Mucosa of descending colon (tissue), 3 donors: ENCODE results near the gene REPS1. TPM values are rescaled to one million over a fixed set of nuclear protein-coding genes. Genes with fewer than 3 reads are reported as not detected.

Source experiments
- ATAC-seq: fragments of 200-7000 bp; cut with Tn5 transposase; one replicate; pipeline ENCODE4 v1.9.1; 2020; ENCODE audit warnings: mild to moderate bottlenecking, moderate library complexity
- DNase-seq, 3 donors: peaks; one replicate each; pipeline ENCODE4 v3.0.0-alpha.2; 2020
- H3K36me3 ChIP-seq: fragments of 200-600 bp; one replicate; pipeline ENCODE4 v1.8.0; 2021; ENCODE audit warnings: low read depth, mild to moderate bottlenecking
- H3K4me1 ChIP-seq: fragments of 200-600 bp; one replicate; pipeline ENCODE4 v1.8.0; 2021; ENCODE audit warnings: low read depth, mild to moderate bottlenecking
- H3K4me3 ChIP-seq: fragments of 200-600 bp; one replicate; pipeline ENCODE4 v1.8.0; 2021; ENCODE audit warnings: mild to moderate bottlenecking
- H3K9me3 ChIP-seq: fragments of 200-600 bp; one replicate; pipeline ENCODE4 v1.8.0; 2021; ENCODE audit warnings: mild to moderate bottlenecking
- intact Hi-C, 2 donors: fragments of 100-400 bp; cut with DNase I in 1 of 2; cut with micrococcal nuclease in 1 of 2; formaldehyde crosslinking; loops; one replicate each; pipeline versions ENCODE4 v1.11.0 to v1.11.1; 2022; cut with DNase I, micrococcal nuclease
- long read RNA-seq, 2 donors: library from polyadenylated mRNA; unstranded; transcript quantifications; one replicate each; pipeline ENCODE4 v2.0.0, GENCODE V29; 2019 to 2021
- total RNA-seq, 3 donors: library from RNA; stranded (reverse); fragmentation: NEBNext Ultra II Directional in 2 of 3; extraction: Animal tissue kit (Norgen Biotek cat#: 25700) in 2 of 3; gene quantifications; one replicate each; pipeline versions ENCODE4 v1.2.1 to v1.2.4, GENCODE V29; 2021 to 2023
- TF ChIP-seq, protein P1 (sequence below): fragments of 200-600 bp; IDR thresholded peaks from one replicate; pipeline ENCODE4 v1.8.0; 2022; ENCODE audit warnings: antibody characterized with exemption, mild to moderate bottlenecking
- donor health status: DM: no; HTN: no; CAD: no; lungs with moderate emphysema.
- donor health status: DM: no; HTN: no; CAD: no.
- donor health status: DM: no; HTN: yes; CAD: no.

Gene REPS1, protein sequence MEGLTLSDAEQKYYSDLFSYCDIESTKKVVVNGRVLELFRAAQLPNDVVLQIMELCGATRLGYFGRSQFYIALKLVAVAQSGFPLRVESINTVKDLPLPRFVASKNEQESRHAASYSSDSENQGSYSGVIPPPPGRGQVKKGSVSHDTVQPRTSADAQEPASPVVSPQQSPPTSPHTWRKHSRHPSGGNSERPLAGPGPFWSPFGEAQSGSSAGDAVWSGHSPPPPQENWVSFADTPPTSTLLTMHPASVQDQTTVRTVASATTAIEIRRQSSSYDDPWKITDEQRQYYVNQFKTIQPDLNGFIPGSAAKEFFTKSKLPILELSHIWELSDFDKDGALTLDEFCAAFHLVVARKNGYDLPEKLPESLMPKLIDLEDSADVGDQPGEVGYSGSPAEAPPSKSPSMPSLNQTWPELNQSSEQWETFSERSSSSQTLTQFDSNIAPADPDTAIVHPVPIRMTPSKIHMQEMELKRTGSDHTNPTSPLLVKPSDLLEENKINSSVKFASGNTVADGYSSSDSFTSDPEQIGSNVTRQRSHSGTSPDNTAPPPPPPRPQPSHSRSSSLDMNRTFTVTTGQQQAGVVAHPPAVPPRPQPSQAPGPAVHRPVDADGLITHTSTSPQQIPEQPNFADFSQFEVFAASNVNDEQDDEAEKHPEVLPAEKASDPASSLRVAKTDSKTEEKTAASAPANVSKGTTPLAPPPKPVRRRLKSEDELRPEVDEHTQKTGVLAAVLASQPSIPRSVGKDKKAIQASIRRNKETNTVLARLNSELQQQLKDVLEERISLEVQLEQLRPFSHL
- 10 to 100 TPM; 31.4 to 42.4 (median 33.6) TPM for total RNA-seq
- long read RNA-seq, donor 1, full-length matches to known transcripts = 20 of 42 reads
- long read RNA-seq, donor 1, partial matches to known transcripts = 11 of 42 reads
- long read RNA-seq, donor 1, other reads (novel, unspliced or antisense) = 11 of 42 reads
- long read RNA-seq, donor 2, partial matches to known transcripts = 1 of 1 reads
- long read RNA-seq, donor 2, other reads (novel, unspliced or antisense) = 0 of 1 reads

DNA sequence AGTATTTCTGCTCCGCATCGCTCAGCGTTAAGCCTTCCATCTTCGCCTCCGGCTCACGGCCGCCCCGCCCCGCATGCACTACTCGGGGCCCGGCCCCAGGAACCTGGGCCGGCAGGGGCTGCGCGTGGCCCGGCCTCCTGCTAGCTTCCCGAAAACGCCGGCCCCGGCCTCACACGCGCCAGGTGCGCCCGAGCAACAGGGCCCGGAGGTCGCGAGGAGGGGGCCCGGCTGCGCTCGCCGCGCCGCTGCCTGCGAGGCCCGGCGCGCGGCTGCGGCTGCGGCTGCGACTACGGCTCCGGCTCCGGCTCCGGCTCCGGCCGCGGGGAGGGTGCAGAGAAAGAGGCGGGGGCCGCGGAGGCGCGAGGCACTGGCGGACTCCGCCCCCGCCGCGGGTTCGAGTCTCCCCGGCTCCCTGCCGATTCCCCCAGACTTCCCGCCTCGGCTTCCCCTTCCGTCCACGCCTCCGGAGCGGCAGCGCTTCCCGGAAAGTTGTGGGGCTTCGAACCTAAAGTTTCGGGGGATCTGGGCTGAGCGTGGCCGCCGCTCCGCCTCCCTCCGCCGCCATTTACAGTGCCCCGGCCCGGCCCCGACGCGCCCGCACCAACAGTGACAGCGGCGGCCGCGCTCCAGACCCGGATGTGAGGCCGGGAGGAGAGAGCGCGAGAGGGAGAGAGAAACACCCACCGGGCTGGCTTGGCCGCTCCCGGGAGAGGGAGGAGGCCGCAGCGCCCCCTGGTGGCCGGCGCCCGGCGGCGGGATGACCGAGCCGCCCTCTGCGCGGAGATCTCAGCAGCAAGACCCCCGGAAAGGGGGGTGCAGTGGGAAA is at the start of gene REPS1:
Gene REPS1 (minus strand): TSS at position 611 of the 826 bp plus-strand sequence. CDS start 571 bp downstream, at position 40.
- TF ChIP-seq, protein P1, sequence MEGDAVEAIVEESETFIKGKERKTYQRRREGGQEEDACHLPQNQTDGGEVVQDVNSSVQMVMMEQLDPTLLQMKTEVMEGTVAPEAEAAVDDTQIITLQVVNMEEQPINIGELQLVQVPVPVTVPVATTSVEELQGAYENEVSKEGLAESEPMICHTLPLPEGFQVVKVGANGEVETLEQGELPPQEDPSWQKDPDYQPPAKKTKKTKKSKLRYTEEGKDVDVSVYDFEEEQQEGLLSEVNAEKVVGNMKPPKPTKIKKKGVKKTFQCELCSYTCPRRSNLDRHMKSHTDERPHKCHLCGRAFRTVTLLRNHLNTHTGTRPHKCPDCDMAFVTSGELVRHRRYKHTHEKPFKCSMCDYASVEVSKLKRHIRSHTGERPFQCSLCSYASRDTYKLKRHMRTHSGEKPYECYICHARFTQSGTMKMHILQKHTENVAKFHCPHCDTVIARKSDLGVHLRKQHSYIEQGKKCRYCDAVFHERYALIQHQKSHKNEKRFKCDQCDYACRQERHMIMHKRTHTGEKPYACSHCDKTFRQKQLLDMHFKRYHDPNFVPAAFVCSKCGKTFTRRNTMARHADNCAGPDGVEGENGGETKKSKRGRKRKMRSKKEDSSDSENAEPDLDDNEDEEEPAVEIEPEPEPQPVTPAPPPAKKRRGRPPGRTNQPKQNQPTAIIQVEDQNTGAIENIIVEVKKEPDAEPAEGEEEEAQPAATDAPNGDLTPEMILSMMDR = peak; percentile 94
- peaks cover 15% of the 10 kb centered on the region for H3K4me1 ChIP-seq

DNA sequence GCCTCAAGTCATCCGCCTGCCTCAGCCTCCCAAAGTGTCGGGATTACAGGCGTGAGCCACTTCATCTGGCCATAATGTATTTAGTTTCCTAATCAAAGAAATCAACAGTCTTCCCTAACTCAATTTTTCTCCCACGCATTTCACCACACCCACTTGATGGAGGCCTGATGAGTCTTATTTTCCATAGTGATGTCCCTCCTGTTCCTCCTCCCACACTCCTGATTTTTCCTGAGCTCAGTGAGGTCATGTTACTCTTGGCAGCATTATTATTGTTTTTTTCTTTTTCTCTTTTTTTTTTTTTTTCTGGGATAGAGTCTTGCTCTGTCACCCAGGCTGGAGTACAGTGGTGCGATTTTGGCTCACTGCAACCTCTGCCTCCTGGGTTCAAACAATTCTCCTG is 49.4 kb upstream of the REPS1 start:
- no peak overlapping the region for H3K4me3 ChIP-seq
- H3K4me1 ChIP-seq = no peaks in the 10 kb centered on the region
- H3K36me3 ChIP-seq = no peaks in the 10 kb centered on the region
- TF ChIP-seq, protein P1 = no peak
- no peaks in the 10 kb centered on the region for H3K9me3 ChIP-seq
- intact Hi-C loops = no loop called here
- ATAC-seq (no peak), DNase-seq (no peak)

More for the DNA sequence above, at the start of gene REPS1:
- ATAC-seq = peak; percentile 98
- Histone ChIP-seq H3K36me3 (no peaks in the 10 kb centered on the region), H3K9me3 (no peaks in the 10 kb centered on the region), H3K4me3 (peak within 1 kb of the TSS; percentile 91)
- DNase-seq = peak; percentile 93 to 94 (median 94)
- intact Hi-C loops = no loop called here

DNA sequence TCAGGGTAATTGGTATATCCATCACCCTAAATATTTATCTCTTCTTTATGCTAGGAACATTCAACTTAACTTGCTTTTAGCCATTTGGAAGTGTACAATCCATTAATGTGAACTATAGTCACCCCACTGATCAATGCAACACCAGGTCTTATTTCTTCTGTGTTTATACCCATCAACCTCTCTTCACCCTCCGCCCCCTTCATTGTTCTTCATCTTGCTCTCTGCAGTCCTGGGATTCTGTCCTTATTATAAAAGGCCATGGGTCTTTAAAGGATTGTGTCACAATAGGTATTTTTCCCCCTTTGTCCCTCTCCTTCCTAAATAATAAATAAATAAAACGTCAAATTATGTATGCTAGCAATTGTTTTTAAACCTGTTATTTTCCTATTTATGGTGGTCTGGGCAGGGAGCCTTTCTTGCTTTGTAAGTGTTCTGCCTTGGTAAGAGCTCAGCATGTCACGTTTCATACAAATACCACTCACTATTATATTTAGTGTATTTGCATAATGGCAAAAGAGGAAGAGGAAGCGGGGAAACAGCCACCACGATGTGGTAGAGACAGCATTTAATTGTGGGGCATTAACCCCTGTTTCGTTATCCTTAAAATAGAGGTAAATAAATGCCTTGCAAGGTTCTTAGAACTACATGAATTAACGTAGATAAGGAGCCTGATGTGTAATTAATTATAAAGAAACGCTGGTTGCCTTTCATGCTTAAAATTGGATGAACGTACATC is 42.3 kb upstream of the REPS1 start:
- ATAC-seq = no peak
- H3K4me3 ChIP-seq = peak overlapping the region; percentile 94

DNA sequence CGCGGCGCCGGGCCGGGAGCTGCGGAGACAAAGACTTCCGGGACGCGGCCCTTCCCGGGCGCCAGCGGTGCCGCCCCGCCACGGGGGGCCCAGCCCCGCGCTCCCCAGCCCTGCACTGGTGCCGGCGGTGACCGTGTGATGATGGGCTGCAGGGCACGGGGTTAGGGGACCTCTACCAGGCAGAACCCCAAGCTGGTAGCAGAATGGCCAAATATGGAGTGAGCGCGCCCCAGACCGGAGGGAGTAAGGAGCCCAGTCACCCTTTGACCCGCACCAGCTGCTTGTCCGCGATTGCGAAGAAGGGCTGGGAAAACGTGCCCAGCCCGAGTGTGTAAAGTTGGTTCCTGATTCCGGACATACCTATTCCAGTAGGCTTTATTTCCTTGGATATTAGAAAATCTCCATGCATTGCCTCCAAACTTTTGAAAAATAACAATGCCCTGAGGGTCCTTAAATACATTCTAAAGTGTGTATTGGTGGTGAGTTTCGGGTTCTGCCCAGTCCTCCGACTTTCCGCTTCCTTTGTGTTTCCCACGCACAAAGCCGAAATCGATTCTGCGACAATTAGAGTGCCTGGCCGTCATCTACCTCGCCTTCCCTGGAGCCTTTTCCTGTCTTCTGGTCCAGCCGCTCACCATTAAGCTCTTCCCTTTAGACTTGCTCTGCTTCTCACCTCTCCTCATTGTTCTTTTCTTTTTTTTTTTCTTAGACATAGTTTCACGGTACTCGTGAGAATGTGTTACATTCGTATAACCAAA is 41.6 kb upstream of the REPS1 start:
- no peaks in the 10 kb centered on the region for H3K36me3 ChIP-seq
- no peaks in the 10 kb centered on the region for H3K4me1 ChIP-seq
- TF ChIP-seq, protein P1 = no peak
- no peaks in the 10 kb centered on the region for H3K9me3 ChIP-seq
- intact Hi-C loops = no loop called here
- peak; percentile 74 for ATAC-seq
- peak; percentile 74 to 86 (median 83) for DNase-seq
- H3K4me3 ChIP-seq = peak overlapping the region; percentile 94

More for the DNA sequence above, 42.3 kb upstream of the REPS1 start:
- no peaks in the 10 kb centered on the region for H3K9me3 ChIP-seq
- no peaks in the 10 kb centered on the region for H3K4me1 ChIP-seq
- H3K36me3 ChIP-seq = no peaks in the 10 kb centered on the region
- TF ChIP-seq, protein P1 = no peak
- peak in 1 of 3 donors; percentile 38 for DNase-seq
- intact Hi-C loops = no loop called here
